ENCODE results near the gene PLCB1.

- no peak for TF ChIP-seq CTCF (conservative IDR thresholded peaks at IDR 0.05; ENCODE audit: low read length)
- no peak for TF ChIP-seq EZH2phosphoT487 (IDR thresholded peaks at IDR 0.05; ENCODE audit: borderline replicate concordance)
Measured at GRCh38 chr20:8326191-8326590, 194.1 kb downstream of the PLCB1 start.
